Neural progenitor cell (in vitro differentiated cells): Measurements from ENCODE around the gene KPNA5. TPM values are rescaled to one million over a fixed set of nuclear protein-coding genes. Genes with fewer than 3 reads are reported as not detected.

ENCODE experiments used
- DNase-seq: peaks from one replicate; pipeline ENCODE4 v3.0.0-alpha.2; 2016; ENCODE audit warnings: low spot score
- H2AFZ ChIP-seq: fragments of 200-600 bp; sonication (generic); replicated peaks from 2 replicates; pipeline ENCODE4 v1.6.1; 2016; ENCODE audit warnings: antibody characterized with exemption
- H3F3A ChIP-seq: fragments of 200-600 bp; sonication (generic); 2 replicates; pipeline ENCODE4 v1.6.1; 2016; ENCODE audit warnings: antibody characterized with exemption, low read depth
- H3K27ac ChIP-seq: fragments of 200-600 bp; sonication (generic); 2 replicates; pipeline ENCODE4 v1.5.1; 2016; ENCODE audit warnings: mild to moderate bottlenecking
- H3K27me3 ChIP-seq: fragments of 200-600 bp; sonication (generic); 2 replicates; pipeline ENCODE4 v1.6.1; 2016; ENCODE audit warnings: mild to moderate bottlenecking, moderate library complexity
- H3K36me3 ChIP-seq: fragments of 200-600 bp; sonication (generic); 2 replicates; pipeline ENCODE4 v1.5.1; 2016
- H3K4me1 ChIP-seq: fragments of 200-600 bp; sonication (generic); 2 replicates; pipeline ENCODE4 v1.6.1; 2016; ENCODE audit warnings: mixed run types
- H3K4me2 ChIP-seq: fragments of 200-600 bp; sonication (generic); 2 replicates; pipeline ENCODE4 v1.6.1; 2016
- H3K4me3 ChIP-seq: fragments of 200-600 bp; sonication (generic); 2 replicates; pipeline ENCODE4 v1.5.1; 2016
- H3K79me2 ChIP-seq: fragments of 200-600 bp; sonication (generic); 2 replicates; pipeline ENCODE4 v1.6.1; 2016; ENCODE audit warnings: low read depth
- H3K9ac ChIP-seq: fragments of 200-600 bp; sonication (generic); 2 replicates; pipeline ENCODE4 v1.6.1; 2016
- H3K9me3 ChIP-seq: fragments of 200-600 bp; sonication (generic); 2 replicates; pipeline ENCODE4 v1.5.1; 2016; ENCODE audit warnings: low read depth
- H4K20me1 ChIP-seq: fragments of 200-600 bp; sonication (generic); 2 replicates; pipeline ENCODE4 v1.6.1; 2016; ENCODE audit warnings: low read depth
- H3K27ac Mint-ChIP-seq: 3 replicates; pipeline ENCODE4 v1.8.0; 2021; ENCODE audit warnings: mixed read lengths
- H3K27me3 Mint-ChIP-seq: 2 replicates; pipeline ENCODE4 v1.8.0; 2022; ENCODE audit warnings: low read depth, mild to moderate bottlenecking, inconsistent platforms, moderate library complexity, mixed read lengths; ENCODE audit not compliant: insufficient read depth
- H3K36me3 Mint-ChIP-seq: 3 replicates; pipeline ENCODE4 v1.8.0; 2021; ENCODE audit warnings: mixed read lengths
- H3K4me1 Mint-ChIP-seq: 3 replicates; pipeline ENCODE4 v1.8.0; 2021; ENCODE audit warnings: mixed read lengths
- H3K4me3 Mint-ChIP-seq: 3 replicates; pipeline ENCODE4 v1.8.0; 2021; ENCODE audit warnings: mild to moderate bottlenecking, moderate library complexity, mixed read lengths
- H3K9me3 Mint-ChIP-seq: 3 replicates; pipeline ENCODE4 v1.8.0; 2020; ENCODE audit warnings: mixed read lengths
- CTCF ChIP-seq: fragments of 200-600 bp; sonication (generic); IDR thresholded peaks from 2 replicates; pipeline ENCODE4 v1.5.1; 2017; ENCODE audit warnings: antibody characterized with exemption, mild to moderate bottlenecking
- EZH2 ChIP-seq: fragments of 200-600 bp; sonication (generic); IDR thresholded peaks from 2 replicates; pipeline ENCODE4 v1.6.1; 2017; ENCODE audit warnings: antibody characterized with exemption, mild to moderate bottlenecking, moderate library complexity
- EZH2phosphoT487 ChIP-seq: fragments of 200-600 bp; sonication (generic); IDR thresholded peaks from 2 replicates; pipeline ENCODE4 v1.6.1; 2017; ENCODE audit warnings: antibody characterized with exemption
- total RNA-seq: library from RNA; depleted of rRNA; stranded (reverse); fragments of >200 nt; gene quantifications from 2 replicates; pipeline ENCODE4 v1.2.3, GENCODE V29; 2015; ENCODE audit warnings: low replicate concordance

The KPNA5 gene
- total RNA-seq, 1 donor from 2014 or later = 39.9 TPM

DNA sequence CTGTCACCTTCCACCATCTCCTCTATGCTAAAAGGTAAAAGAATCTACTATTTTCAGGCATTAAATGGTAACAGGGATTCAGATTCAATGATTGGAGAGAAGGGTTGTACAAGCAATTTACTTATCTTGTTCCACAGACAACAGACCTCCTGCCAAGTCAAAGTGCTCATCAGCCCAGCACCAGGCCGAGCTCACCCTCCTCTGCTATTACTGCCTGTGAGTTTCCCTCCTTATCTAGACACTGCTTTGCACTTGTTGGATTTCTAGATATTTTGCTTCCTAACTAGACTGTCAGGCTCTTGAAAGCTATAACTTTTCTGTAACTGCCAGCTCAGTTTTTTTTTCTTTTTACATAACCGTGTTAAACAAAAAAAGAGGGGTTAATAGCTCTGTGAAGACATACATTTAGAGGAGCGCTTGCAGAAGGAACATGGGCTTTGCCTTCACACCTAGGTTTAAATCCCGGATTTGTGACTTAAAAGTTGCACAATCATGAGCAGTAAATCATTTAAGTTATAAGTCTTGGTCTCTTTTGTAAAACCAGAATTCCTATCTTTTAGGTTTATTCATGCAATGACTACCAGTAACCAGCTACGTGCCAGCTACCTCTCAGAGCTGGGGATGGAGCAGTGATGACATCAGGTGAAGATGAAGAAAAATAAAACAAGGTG is 85.6 kb downstream of the KPNA5 start:
- peaks cover 23% of the 10 kb centered on the region for H3K27me3 Mint-ChIP-seq

DNA sequence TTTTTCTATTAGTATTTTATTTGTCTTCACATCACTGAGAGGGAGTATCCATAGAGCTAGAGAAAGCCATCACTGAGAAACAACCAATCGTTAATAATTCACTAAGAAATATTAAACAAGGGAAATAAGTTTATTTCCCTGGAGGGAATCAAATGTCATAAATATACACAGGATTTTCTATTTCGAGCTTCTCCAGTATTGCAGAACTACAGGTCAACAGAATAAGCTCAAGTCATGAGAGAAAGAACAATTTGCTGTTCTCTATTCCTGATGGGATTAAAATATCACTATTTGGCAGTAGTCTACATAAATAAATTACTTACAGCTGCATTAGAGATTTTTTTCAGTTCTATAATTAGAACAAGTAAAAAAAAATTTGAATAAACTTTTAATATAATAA is 86.7 kb downstream of the KPNA5 start:
- TF ChIP-seq CTCF (no peak), EZH2phosphoT487 (no peak), EZH2 (no peak)
- no peak overlapping the region for H2AFZ ChIP-seq
- peaks cover 11% of the 10 kb centered on the region for H3F3A ChIP-seq
- no peak for DNase-seq
- Mint-ChIP-seq H3K27me3 (peaks cover 23% of the 10 kb centered on the region), H3K9me3 (no peaks in the 10 kb centered on the region), H3K4me3 (no peak overlapping the region), H3K36me3 (no peaks in the 10 kb centered on the region), H3K27ac (no peak overlapping the region), H3K4me1 (peaks cover 6% of the 10 kb centered on the region)
- no peaks in the 10 kb centered on the region for H3K36me3 ChIP-seq
- peaks cover 51% of the 10 kb centered on the region for H3K27me3 ChIP-seq
- no peaks in the 10 kb centered on the region for H3K79me2 ChIP-seq
- H4K20me1 ChIP-seq = no peaks in the 10 kb centered on the region
- H3K9ac ChIP-seq = no peak overlapping the region
- no peak overlapping the region for H3K4me2 ChIP-seq
- H3K4me1 ChIP-seq = no peaks in the 10 kb centered on the region
- H3K9me3 ChIP-seq = no peaks in the 10 kb centered on the region
- H3K4me3 ChIP-seq = no peak overlapping the region
- no peak overlapping the region for H3K27ac ChIP-seq

More for the DNA sequence above, 85.6 kb downstream of the KPNA5 start:
- H2AFZ ChIP-seq = no peak overlapping the region
- H3K4me2 ChIP-seq = no peak overlapping the region
- no peak for DNase-seq
- H3K27ac ChIP-seq = no peak overlapping the region
- H3K4me1 ChIP-seq = no peaks in the 10 kb centered on the region
- peaks cover 62% of the 10 kb centered on the region for H3K27me3 ChIP-seq
- Mint-ChIP-seq H3K9me3 (no peaks in the 10 kb centered on the region), H3K36me3 (no peaks in the 10 kb centered on the region), H3K4me3 (peak overlapping the region; percentile 90), H3K27ac (no peak overlapping the region), H3K4me1 (peaks cover 6% of the 10 kb centered on the region)
- no peak overlapping the region for H3K9ac ChIP-seq
- H4K20me1 ChIP-seq = no peaks in the 10 kb centered on the region
- peaks cover 11% of the 10 kb centered on the region for H3F3A ChIP-seq
- H3K4me3 ChIP-seq = no peak overlapping the region
- no peaks in the 10 kb centered on the region for H3K9me3 ChIP-seq
- no peak for TF ChIP-seq EZH2
- TF ChIP-seq CTCF = no peak
- no peak for TF ChIP-seq EZH2phosphoT487
- no peaks in the 10 kb centered on the region for H3K36me3 ChIP-seq
- H3K79me2 ChIP-seq = no peaks in the 10 kb centered on the region

GRCh38 chr6:116772450-116772849 is 91.4 kb downstream of the KPNA5 start:
- Histone ChIP-seq H3K79me2 (no peaks in the 10 kb centered on the region), H4K20me1 (no peaks in the 10 kb centered on the region), H3K4me3 (no peak overlapping the region), H3K9ac (no peak overlapping the region), H3K27ac (no peak overlapping the region), H3K9me3 (no peaks in the 10 kb centered on the region), H3F3A (no peaks in the 10 kb centered on the region), H3K4me1 (no peaks in the 10 kb centered on the region), H2AFZ (no peak overlapping the region), H3K4me2 (no peak overlapping the region), H3K36me3 (no peaks in the 10 kb centered on the region), H3K27me3 (peaks cover 4% of the 10 kb centered on the region)
- no peaks in the 10 kb centered on the region for H3K4me1 Mint-ChIP-seq
- H3K4me3 Mint-ChIP-seq = no peak overlapping the region
- H3K9me3 Mint-ChIP-seq = no peaks in the 10 kb centered on the region
- H3K27ac Mint-ChIP-seq = no peak overlapping the region
- peaks cover 2% of the 10 kb centered on the region for H3K27me3 Mint-ChIP-seq
- no peaks in the 10 kb centered on the region for H3K36me3 Mint-ChIP-seq
- DNase-seq = no peak
- no peak for TF ChIP-seq EZH2
- no peak for TF ChIP-seq CTCF
- TF ChIP-seq EZH2phosphoT487 = no peak
